T-helper 2 cell (primary cell): Measurements from ENCODE around the gene PRR23A.
"Not testable (repeated sequence)": the region's sequence is repeated elsewhere in the genome, so short reads cannot be mapped to it uniquely, and the experiment has no call there.

Source experiments
- DNase-seq, 5 experiments: peaks; one replicate each; pipeline versions ENCODE4 v3.0.0 to v3.0.0-alpha.2; 2012 to 2022
- total RNA-seq, 2 donors: gene quantifications; one replicate each; lab custom pipeline; 2026; lab: John Stamatoyannopoulos, UW

The PRR23A gene
- 0 to 0.07 reads per million in 2 donors for total RNA-seq

DNA sequence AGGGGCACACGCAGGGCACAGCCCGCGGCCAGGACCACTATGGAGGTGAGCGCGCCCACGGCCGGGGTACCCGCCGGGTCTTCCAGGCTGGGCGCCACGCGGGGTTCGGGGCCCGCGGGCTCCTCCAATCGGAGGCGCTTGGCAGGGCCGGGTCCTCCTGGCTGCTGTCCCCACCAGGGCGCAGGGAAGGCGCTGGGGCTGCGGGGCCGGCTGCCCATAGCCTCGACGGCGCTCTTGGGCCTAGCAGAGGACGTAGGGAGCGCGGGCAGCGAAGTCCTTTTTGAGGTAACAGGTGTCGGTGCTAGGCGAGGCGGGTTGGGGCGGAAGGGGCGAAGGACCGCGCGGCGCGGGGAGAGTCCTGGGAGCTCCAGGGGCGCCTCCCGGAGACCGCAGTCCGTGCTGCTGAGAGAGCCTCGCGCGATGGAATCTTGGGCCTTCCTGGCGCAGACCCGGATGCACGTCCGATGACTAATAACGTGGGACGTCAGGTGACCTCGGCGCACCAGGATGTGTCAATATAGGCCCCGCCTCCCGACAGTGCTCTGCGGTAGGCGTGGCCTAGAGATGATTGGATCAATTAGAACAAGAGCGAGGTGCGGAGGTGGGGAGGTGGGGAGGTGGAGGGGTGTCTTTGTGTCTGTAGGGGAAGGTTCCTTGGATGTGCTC, at the start of gene PRR23A:
Gene PRR23A (minus strand): TSS at position 218 of the 666 bp plus-strand sequence. CDS start 0 bp downstream, at position 218.
- no peak for DNase-seq

DNA sequence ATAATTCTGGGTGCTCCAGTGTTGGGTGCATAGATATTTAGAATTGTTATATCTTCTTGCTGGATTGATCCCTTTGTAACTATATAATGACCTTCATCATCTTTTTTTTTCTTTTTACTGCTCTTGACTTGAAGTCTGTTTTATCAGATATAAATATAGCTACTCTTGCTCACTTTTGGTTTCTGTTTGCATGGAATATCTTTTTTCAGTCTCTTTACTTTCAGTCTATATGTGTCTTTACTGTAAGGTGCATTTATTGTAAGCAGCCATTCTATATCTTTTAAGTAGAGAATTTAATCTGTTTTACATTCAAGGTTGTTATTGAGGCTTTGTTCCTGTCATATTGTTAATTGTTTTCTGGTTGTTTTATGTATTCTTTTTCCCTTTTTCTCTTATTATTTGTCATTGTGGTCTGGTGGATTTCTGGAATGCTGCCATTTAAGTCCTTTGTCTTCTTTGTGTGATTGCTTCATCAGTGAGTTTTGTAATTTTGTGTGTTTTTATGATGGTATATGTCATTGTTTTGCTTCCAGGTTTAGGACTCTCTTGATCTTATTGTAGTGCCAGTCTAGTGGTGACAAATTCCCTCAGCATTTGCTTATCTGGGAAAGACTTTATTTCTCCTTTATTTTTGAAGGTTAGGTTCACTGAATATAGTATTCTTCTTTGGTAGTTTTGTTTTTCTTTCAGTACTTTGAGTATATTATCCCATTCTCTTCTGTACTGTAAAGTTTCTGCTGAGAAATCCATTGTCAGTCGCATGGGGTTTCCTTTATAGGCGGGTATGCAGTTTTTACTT, 46.9 kb upstream of the PRR23A start:
- no peak for DNase-seq

DNA sequence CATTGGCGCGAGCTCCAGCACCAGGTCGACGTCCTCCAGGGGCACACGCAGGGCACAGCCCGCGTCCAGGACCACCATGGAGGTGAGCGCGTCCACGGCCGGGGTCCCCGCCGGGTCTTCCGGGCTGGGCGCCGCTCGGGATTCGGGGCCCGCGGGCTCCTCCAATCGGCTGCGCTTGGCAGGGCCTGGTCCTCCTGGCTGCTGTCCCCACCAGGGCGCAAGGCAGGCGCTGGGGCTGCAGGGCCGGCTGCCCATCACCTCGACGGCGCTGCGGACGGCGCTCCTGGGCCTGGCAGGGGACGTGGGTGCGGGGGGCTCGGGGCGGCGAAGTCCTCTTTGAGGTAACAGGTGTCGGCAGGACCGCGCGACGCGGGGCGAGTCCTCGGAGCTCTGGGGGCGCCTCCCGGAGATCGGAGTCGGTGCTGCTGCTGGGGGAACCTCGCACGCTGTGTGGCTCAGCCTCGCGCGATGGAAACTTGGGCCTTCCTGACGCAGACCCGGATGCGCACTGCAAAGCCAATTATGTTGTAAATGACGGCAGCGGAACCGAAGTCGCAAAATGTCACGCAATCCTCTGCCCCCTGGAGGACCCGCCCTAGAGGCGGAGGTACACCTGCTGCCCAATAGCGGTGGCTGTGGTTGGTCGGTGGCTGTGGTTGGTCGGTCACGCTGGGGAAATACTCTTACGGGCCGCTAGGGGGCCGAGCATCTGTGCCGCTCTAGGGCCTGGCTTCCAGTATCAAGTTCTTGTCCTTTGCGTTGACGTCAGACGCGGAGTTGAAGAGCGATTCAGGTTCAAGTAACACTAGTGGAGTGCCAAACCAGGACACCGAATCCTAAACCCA, 38.5 kb upstream of the PRR23A start, which contains the start of gene PRR23C:
Gene PRR23C (minus strand): TSS at position 527 of the 845 bp plus-strand sequence. CDS start 272 bp downstream, at position 255.
- DNase-seq, result peak in 1 of 5 experiments; percentile 5

DNA sequence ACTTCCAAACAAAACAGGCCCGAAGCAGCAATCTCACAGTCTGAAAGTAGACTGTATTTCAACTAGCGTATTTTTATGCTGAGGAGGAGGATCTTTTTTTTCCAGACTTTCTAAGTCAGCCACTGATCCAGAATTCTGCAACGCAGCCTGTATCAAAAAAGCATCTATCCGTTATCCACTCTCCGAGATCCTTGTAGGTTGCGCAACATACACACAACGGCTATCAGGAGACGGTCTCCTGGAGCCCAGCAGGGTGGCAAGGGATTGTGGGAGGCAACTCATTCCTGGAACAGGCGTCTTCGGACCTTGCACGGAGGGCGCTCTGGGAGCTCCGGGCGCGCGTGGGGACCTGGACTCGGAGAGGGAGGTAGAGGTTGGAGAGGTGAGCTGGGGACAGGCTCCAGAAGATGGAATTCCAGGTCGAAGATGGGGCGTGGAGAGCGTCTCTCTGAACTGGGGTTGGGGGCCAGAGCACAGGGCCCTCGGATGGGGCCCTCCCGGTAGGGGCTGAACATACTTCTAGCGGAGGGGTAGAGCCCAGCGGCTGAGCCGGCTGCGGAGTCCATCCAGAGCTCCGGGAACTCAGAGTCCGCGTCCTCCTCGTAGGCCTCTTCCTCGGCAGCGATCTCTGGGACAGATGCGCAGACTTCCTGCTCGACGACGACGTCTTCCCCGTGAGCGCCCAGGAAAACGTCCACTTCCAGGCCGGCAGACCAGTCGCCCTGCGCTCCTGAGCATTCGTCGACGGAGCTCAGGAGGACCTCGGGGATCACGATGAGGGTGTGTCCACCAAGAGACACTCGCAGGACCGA, 37.7 kb upstream of the PRR23A start:
- DNase-seq, result no peak

DNA sequence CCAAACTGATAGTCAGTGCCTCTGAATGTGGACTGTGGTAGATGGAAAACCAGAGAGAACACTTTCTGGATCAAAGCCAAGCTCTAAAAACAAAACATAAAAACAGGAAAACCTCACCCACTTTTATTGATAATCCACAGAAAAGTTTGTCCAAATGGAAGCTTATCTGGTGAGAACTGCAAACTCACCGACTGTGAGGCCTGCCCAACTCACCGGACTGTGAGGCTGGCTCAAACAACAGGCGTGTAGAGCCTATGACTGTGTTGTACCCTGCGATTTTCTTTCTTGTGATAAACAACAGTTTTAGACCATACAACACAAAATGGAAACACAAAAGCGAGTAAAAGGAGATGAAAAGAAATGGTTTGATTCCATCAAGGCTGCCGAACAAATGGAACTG, 31.4 kb upstream of the PRR23A start:
- DNase-seq, result no peak

DNA sequence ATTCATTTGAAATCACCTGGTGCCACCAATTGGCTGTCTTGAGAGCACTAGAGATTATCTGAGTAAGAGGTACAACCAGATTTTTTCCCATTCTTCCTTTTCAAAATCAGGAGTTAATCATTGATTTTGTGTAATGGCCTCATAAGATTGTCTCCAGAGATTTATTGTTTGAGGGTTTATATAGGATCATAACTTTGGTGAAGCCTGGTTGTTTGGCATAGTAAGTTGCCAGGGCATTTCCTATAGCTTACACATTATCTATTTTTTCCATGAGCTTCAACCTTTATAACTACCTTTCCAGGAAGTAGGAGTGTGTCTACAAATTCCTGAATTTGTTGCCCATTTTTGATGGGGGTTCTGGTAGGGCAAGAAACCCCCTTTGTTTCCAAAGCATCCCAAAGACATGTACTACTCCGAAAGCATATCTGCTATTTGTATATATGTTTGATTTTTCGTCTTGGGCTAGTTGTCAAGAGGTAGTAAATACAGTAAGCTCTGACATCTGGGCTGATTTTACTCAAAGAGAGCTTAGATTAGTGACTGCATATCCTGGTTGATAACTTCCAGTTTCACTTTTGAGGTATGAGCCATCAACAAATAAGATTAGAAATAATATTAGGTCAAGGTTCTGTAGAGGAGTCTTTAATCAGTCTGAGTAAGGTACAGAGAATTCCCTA, 26.4 kb upstream of the PRR23A start:
- no peak for DNase-seq

DNA sequence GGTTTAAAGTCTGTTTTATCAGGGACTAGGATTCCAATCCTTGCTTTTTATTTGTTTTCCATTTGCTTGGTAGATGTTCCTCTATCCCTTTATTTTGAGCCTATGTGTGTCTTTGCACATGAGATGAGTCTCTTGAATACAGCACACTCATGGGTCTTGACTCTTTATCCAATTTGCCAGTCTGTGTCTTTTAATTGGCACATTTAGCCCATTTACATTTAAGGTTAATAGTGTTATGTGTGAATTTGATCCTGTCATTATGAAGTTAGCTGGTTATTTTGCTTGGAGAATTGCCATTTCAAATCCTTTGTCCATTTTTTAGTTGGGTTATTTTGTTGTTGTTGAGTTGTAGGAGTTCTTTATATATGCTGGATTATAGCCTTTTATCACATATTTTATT, 24.5 kb upstream of the PRR23A start:
- DNase-seq, result not testable (repeated sequence)

DNA sequence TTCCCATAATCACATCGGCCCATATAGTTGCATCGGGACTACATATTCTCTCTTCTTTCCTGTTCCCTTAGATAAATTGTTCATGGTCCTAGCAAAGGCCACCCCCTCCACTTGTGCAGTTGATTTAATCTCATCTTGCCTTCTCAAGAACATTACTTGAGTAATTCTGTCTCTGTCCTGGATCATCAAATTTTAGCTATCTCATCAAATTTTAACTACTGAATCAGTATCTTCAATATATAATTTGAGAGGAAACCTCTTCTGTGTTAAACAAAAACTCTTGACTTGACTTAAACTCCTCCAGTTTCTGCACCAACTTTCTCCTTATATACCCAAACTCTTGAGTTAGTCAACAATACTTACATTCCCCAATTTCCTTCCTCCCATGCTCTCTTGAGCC, 18.9 kb upstream of the PRR23A start:
- DNase-seq, result no peak

DNA sequence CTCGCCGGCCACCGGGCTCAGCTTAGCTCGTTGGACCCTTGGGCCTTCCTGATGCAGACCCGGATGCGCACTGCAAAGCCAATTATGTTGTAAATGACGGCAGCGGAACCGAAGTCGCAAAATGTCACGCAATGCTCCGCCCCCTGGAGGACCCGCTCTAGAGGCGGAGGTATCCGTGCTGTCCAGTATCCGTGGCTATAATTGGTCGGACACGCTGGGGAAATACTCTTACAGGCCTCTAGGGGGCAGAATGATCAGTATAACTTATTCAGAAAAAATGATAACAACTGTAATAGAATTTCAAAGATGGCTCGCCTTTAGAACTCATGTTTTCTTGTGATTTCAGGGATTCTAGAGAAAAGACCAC, 14.8 kb upstream of the PRR23A start, which contains the start of gene PRR23B:
Gene PRR23B (minus strand): TSS at position 59 of the 367 bp plus-strand sequence. CDS start 265 bp downstream, outside the sequence.
- DNase-seq, result no peak

DNA sequence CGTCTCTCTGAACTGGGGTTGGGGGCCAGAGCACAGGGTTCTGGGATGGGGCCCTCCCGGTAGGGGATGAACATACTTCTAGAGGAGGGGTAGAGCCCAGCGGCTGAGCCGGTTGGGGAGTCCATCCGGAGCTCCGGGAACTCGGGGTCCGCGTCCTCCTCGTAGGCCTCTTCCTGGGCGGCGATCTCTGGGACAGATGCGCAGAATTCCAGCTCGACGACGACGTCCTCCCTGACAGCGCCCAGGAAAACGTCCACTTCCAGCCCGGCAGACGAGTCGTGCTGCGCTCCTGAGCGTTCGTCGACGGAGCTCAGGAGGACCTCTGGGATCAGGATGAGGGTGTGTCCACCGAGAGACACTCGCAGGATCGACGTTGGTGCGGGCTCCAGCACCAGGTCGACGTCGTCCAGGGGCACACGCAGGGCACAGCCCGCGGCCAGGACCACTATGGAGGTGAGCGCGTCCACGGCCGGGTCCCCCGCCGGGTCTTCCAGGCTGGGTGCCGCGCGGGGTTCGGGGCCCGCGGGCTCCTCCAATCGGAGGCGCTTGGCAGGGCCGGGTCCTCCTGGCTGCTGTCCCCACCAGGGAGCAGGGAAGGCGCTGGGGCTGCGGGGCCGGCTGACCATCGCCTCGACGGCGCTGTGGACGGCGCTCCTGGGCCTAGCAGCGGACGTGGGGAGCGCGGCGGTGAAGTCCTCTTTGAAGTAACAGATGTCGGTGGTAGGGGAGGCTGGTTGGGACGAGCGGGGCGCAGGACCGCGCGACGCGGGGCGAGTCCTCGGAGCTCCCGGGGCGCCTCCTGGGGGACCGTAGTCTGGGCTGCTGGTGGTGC, 14.2 kb upstream of the PRR23A start:
- DNase-seq, result no peak

DNA sequence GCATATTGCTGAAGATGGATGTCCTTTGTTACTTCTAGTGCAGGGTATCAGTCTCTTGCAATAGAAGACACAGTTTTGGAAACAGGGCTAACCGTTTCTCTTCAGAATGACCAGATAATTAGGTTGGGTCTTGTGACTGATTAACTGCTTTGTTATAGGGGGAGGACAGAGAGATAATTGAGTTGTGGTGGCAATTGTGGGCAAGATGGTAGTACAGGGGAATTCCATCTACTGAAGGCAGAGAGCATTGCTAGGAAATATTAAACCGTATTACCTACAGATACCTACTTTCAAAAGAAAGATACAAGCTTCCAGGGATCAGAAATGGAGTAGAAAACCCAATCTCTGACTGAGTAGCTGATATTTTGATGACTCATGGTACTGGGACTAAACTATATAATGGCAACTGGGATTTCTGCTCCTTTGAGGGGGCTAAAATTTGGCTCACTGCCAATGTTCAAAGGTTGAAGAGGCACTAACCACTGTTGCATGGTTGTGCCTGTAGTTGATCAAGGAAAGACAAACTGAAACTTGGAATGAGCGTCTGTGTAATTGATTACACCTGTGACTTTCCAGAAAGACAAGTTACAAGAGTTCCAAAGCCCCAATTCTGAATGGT, 10.5 kb upstream of the PRR23A start:
- DNase-seq, result no peak

DNA sequence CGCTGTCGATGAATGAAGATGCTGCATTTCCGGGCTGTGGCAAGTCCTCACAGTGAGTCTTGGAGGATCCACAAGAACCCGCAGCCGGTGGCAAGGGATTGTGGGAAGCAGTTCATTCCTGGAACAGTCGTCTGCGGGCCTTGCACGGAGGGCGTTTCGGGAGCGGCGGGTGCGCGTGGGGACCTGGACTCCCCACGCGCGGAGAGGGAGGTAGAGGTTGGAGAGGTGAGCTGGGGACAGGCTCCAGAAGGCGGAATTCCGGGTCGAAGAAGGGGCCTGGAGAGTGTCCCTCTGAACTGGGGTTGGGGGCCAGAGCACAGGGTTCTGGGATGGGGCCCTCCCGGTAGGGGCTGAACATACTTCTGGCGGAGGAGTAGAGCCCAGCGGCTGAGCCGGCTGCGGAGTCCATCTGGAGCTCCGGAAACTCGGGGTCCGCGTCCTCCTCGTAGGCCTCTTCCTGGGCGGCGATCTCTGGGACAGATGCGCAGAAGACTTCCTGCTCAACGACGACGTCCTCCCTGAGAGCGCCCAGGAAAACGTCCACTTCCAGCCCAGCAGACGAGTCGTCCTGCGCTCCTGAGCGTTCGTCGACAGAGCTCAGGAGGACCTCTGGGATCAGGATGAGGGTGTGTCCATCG, 593 bp downstream of the PRR23A start:
- DNase-seq, result no peak

DNA sequence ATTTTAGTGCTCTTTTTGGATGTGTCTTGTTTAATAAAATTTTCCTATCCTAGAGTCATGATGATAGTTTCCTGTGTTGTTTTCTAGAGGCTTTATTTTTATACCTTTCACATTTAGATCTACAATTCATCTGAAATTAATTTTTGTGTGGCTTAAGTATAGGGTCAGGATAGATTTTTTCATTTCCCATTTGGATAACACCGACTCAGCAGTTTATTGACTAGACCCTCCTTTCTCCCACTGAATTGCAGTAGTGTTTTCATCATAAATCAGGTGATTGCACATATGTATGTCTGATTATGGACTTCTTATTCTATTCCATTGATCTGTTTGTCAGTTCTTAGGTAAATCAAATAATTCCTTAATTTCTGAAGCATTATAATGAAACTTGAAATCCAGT, 10.4 kb downstream of the PRR23A start:
- no peak for DNase-seq

DNA sequence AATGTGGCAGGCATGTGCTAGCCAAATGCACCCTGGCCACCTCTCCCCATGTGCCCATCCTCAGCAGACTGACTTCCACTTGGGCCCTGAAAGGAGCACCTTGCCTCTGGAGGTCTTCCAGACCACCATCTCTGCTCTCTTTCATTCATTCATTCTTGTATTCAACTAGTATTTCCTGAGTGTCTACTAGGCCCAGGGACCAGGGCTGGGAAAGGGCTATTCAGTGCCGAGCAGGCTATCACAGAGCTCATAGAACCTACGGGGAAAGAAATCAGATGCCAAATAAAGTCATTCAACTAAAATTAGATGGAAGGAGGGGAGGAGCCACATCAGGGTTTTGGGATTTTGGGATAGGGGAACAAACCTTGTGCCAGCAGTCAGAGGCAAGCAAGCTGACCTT, 18.9 kb downstream of the PRR23A start:
- no peak for DNase-seq

DNA sequence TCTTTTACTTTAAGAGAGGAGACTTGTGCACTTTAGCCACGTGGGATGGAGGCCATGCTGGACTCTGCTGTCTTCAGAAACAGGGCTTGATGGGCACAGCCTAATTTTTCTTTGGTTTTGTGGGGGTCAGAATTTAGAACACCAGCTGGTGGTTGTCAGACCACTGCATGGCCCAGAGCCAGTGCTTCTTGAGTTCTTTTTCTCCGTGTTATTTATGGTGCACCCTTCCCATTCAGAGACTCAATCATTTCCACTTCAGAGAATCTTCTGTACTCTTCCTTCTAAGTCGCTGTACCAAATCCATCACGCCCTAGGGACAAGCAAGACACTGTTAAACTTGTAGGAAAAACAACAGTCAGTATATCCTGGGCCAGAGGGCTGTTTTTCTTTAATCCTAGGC, 20.1 kb downstream of the PRR23A start:
- DNase-seq, result no peak

DNA sequence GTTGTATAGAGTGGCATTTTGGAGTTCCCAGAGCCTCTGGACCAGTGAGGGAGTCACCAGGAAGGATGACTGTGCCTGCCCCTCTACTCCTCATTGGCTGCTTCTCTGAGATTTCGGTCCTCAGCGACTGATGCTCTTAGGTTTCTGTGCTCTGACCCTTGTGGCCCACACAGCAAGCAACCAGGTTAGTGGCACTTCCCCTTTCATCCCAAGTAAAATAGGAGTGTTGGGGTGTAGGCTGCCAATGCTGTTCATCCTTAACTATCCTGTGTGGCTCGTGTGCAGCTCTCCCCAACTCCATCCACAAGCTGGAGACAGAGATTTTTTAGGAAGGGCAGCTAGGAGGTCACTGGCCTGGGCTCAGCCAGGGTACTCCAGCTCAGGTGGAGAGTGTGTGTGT, 21.3 kb downstream of the PRR23A start:
- DNase-seq, result no peak

DNA sequence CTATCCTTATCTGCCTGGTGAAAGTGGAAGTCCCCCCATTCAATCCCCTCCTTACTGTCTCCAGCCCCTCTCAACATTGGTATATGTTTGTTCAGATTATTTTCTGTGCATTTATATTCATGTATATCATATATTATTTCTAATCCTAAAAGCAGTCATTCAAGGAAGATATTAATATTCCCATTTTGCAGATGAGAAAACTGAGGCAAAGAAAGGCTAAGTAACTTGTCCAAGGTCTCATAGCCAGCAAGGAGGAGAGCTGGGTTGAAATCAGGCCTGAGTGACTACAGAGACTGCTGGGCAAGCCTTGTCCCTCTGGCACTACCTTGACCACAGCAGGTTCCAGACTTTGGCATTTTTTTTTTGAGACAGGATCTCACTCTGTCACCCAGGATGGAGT, 30.0 kb downstream of the PRR23A start:
- DNase-seq, result no peak

DNA sequence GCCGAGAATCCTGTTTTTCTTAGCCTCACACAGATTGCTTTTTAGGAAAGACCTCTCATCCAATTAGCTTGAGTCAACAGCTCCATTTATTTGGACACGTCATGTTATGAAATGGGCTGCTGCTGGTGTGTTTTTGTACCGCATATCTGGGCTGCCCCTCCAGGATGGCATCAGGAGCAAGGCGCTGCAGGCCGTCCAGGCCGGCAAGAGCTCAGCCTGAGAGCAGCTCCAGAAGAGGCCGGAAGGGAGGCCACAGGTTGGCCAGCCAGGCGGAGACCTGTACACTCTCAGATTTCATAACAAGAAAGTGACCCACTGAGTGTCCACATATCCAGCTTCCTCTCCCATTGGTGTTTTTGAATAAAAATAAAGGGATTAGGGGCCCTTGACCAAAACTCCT, 30.7 kb downstream of the PRR23A start:
- DNase-seq, result no peak

DNA sequence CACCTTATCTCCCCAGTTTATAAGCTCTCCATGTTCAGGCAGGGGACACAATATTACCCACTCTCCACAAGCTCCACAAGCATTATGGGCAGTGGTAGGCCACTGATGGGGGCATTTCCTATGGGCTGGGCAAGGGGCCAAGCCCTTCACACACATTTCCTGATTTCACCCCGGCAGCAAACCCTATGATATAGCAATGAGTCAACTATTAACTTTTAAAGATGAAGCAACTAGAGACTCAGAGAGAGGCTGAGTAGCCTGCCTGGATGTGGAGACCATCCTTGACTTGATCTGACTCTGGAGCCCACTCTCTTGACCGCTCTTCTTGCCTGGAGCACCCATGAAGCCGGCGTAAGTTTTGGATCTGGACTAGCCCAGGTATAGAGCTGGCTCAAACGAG, 31.6 kb downstream of the PRR23A start:
- no peak for DNase-seq

DNA sequence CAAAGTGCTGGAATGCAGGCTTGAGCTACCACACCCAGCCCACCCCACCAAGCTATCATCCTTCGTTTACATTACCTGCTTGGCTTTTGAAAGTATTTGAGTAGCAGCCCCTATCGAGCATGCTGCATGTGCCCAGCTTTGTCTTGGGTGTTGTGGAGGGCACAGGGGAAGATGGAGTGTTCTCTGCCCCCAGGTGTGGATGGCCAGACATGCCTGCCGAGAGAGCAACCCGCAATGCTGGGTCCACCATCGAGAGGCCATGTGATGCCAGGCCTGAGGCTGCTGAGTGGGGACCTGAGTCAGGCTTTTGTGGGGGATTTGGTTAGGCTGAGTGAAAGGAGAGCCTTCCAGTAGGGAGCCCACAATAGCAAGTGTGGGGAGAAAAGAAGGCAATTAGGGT, 33.1 kb downstream of the PRR23A start:
- no peak for DNase-seq
